Measurements from ENCODE around the gene C3orf49.

DNA sequence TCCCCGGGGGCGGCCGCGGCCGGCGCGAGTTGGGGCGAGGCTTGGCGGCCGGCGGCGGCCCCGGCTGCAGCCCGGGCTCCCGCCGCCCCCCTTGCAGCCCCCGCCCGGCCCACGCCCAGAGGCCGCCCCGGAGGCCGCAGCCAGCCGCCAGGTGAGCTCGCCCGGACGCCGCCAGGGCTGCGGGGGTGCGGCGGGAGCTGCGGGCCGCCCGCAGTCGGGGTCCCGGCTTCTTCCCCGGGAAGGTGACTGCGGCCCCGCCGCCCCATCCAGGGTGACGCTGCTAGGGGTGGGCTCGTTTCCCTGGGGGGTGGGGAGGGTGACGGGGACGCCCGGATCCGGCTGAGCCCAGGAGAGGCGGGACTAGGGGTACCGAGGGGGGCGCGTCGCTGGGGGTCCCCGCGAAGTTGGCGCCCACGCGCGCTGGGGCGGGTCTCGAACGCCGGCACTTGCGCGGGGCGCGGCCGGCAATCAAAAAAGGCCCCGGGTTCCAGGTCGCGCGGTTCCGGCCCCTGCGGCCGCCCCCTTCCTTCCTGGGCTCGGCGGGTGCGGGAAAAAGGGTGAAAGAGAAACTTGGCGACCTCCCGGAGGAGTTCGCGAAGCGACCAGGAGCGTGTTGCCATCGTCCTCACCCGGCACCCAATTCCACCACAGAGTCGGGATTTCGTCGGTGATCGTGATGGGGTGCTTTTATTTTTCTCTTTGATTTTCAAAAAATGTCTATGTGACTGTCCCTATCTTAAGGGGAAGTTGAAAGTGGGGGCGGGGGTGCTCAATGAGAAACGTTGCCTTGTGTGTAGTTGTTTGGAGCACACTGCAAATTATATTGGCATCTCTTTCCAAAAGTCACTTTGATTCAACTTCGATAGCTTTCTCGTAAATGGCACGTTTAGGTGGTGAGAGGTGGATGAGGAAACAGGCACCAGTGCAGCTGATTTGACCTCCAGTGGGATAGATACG, 45.2 kb downstream of the C3orf49 start:
- TF ChIP-seq CTCF (conservative IDR thresholded peaks at IDR 0.05; ENCODE audit: low read length): no peak
- no peak for TF ChIP-seq EZH2phosphoT487 (IDR thresholded peaks at IDR 0.05; ENCODE audit: borderline replicate concordance, low read depth, low read length)
